NOMO-1 treated with dmso at 0.1 percent for 144 hours (cell line): ENCODE measurements around the gene TSHZ1.

Source experiments
- DNase-seq: peaks from one replicate; lab custom pipeline; 2025; ENCODE audit not compliant: unreplicated experiment; lab: John Stamatoyannopoulos, UW

The TSHZ1 gene

DNA sequence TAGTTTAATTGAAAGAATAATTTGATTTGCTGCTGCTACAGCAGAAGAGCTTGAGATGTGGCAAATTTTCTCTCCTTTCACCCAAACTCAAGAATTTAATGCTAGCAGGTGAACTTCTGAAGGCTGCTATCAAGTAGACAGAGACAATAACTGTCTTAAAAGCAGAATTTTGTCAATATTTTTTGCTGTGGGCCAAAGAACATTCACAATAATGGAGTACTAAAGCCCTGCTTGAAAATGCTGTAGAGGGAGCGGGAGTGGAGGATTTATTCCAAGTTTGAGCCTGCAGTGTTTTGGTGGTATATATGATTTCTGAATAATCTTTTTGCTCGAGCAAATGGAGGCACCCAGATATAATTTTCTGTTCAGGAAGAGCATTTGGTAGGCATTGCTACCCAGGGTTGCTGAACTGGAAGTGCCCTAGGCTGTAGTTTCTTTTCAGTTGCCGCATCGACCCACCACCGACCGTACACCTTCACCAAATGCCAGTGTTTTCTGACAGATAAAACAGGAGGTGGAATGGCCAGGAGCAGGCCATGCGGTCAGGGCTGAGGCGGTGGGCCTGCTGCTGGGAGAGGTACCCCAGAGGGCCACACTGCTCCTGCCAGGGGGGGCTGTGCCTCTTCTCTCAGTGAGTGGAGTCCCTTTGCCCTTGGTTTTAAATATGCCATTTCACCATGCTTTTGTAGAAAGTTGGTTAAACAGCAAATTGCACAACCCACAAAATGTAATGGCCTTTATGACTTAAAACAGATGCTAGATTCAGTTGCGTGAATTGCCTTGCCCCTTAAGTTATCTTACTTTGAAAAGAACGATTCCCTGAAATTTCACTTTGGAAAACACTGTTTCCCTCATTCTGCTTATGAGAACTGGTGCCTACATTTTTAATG, 36.4 kb downstream of the TSHZ1 start:
- no peak for DNase-seq

DNA sequence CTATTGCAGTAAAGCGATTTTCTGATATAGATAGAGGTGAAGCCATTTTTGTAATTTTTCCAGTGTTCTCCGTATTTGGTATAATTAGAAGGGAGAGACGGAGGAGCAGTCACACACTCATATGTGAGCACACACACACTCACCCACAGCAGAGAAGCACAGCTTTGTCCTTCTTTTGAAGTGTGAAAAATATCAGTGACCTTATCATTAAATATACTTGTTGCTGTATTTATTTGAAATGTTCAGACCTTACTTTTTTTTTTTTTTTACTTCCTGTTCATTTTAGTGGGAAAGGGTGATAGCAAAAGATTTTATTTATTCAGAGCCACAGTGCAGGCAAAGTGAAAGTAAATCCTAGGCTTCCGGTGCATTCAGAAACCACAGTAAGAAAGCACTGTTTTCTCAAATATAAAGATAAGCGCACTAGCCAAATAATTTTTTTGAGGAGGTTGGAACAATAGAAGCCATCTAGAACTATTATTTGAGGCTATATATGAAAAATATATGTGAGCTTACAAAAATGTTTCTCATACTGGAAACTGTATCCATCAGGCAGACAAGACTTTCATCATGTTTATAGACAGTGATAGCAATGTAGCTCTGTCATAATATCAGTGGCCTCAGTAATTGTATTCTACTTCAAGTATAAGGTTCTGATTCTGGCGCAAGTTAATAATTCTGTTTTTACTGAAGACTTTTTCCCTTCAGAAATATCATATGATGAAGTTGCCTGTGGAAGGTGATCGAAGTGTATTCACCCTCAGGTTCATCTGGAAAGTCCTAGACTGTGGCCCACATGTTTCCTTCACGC, 37.2 kb downstream of the TSHZ1 start:
- DNase-seq, result peak; percentile 27

DNA sequence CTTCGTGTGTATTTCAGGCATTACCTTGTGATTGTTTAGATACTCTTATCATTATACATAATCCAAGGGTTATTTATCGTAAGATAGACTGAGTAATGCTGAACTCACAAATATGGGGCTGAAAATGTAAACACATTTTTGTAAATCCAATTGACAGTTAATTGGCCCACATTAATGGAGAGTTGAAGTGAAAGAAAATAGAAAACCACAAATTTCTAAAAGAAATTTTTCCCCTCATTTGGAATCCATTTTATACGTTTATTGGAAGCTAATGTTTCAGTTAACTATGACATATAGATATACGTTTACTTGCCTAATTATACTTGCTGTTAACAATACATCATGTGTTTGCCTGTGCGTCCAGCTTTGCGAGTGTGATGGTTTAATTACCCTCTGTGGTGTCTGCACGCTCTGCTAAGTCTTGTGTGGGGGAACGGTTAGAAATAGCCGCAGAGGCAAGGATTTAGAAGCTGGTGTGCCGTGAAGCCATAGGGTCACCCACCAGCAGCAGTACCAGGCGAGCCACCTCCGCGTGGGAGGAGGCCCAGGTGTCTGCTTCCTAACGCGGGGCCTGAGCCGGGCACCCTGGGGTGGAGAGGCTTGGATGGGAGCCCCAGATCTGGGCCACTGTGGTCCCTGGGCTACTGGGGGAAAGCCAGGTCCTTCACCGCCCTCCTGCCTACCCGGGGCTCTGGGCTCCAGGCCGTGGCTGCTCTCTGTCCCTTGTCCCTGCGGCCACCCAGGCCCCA, 38.0 kb downstream of the TSHZ1 start:
- DNase-seq, result no peak

DNA sequence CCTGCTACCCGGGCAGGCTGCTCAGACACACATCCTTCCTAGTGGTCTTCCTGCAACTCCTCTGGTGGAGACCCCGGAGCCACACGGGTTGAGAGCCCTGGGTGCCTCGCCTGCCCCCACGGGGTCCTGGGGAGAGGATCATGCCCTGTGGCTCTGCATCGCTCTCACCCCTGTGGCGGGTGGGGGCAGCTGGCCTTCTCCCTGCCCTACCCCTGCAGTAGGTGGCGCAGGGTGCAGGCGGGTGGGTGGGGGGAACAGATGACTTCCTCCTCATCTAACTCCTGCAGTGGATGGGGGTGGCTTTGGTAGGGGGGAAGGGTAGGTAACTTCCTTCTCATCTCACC, 38.5 kb downstream of the TSHZ1 start:
- no peak for DNase-seq

DNA sequence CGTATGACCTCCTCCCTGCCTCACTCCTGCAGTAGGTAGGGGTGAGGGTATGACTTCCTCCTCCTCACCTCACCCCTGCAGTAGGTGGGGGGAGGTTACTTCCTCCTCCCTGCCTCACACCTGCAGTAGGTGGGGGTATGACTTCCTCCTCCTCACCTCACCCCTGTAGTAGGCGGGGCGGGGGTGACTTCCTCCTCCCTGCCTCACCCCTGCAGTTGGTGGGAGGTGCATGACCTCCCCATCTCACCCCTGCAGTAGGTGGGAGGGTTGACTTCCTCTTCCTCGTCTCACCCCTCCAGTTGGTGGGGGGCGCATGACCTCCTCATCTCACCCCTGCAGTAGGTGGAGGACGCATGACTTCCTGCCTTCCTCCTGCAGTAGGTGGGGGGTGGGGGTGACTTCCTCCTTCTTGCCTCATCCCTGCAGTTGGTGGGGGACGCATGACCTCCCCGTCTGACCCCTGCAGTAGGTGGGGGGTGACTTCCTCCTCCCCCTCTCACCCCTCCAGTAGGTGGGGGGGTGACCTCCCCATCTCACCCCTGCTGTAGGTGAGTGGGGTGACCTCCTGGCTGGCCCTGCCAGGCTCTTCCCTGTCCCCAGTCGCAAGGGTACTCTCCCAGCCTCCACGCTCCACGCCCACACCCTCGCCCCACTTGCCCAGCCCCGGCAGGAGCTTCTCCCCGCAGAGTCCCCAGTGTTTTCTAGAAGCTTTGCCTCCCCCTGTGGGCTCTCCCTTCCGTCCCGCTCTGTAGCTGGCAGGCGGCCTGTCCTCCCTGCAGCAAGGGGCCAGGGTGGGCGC, 39.3 kb downstream of the TSHZ1 start:
- no peak for DNase-seq

DNA sequence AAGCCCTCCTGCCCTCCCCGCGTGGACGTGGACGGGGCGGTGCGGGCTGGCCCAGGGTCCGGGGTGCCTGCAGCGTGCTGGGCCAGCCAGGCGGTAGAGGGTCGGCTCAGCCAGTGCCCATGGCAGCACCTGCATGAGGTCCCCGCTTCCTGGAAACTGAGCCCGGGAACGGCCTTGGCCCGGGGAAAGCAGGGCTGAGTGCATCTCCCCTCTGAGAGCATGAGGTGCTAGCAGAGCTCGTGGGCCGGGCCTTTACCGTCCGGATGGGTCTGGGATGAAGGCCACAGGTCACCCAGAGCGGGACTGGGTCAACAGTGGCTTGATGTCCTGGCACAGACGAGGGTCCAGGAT, 39.8 kb downstream of the TSHZ1 start:
- DNase-seq, result no peak

DNA sequence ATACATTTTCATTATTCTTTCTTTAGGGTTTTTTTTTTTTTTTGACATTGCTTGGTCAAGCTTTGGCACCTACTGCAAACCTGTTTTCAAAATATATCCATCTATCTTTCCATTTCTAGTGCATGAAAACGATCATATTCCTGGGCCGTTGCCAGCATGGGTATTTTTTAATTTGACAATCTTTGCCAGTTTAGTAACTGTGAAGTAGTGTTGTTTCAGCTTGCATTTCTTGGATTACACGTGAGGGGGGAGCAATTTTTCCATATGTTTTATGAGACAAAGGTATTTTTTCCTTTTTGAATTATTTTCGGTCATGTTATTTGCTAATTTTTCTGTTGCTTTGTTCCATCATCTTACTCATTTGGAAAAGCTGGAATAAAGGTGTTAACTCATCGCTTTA, 40.9 kb downstream of the TSHZ1 start:
- DNase-seq, result no peak

DNA sequence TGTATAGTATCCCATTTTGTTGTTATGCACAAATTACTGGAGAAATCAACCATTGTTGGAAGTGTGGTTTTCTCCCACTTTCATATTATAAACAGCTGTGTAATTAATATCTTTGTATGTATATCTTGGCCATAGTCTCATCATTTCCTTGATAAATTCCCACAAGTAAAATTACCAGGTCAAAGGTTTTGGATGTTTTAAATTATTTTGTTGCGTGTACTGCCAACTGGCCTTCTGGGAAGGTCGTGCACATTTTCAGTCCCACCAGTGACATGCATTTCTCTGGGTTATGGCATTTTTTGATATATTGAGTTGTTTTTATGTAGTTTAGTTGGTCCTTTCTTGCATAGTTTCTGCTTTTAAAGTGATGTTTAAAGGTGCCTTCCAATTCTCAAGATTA, 41.5 kb downstream of the TSHZ1 start:
- no peak for DNase-seq

DNA sequence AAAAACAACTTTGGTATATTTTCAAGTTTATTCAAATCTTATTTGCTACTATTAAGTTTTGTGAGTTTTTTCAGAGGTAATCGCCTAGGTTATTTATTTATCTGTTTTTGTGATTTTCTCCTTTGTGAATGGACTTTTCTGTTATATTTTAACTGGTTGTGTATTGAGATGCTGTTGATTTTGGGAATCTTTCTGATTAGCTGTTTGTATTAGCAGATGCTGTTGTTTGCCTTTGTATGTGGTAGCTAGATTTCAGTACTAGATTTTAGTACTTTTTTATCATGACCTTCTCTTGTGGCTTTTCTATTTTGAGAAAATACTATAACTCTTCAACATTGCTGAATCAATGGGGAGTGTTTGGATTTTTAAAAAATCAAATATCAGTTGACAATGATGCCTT, 42.4 kb downstream of the TSHZ1 start:
- DNase-seq, result no peak

DNA sequence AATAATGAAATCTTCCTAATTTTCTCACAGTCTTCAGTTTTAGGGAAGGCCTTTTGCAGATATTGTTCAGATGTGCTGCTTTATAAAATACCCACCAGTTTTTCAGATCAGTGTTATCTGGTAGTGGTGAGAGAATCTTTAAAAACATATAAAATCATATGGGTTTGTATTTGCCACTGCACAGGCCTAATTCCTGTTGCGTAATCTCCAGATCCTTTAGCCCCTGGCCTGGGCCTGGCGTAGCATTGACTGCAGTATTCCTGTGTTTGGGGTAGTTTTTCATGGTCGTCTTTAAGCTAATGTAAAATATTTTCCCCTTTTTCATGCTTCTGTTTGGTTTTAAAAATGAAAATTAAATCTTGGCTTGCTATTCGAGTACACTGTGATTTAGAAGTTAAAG, 43.2 kb downstream of the TSHZ1 start:
- DNase-seq, result no peak

DNA sequence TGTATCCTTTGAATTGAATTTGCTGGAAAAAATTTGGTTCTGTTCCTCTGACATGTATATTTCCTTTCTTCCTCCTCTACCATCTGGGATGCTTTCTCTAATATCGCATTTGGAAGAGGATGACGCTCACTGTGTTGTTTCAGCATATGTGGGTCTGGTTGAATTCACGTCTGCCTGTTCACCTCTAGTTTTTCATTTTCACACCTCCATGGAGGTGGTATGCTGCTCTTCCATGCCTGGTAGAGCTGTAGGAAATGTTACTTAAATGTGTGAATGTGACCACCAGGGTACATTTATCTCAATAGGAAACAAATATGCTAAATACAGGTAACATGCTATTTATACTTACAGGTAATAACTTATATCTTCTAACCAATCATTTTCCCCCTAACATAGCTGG, 44.5 kb downstream of the TSHZ1 start:
- no peak for DNase-seq

DNA sequence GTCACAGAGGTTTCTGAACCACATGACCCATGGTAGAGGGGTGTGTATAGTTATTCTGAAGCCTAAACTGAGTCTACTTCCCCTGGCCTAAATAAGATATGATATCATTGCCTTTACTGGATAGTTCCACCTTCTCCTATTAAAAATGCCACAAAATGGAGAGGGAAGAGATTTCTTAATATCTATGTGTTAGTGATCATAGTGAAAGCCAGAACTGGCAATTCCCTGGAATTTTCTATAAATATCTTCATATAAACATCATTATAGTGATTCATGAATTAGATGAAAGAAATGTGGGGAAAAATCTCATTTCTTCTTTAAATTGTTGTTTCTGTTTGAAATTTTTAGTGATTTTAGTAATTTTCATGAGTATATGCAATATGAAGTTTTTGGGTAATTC, 45.8 kb downstream of the TSHZ1 start:
- DNase-seq, result no peak

DNA sequence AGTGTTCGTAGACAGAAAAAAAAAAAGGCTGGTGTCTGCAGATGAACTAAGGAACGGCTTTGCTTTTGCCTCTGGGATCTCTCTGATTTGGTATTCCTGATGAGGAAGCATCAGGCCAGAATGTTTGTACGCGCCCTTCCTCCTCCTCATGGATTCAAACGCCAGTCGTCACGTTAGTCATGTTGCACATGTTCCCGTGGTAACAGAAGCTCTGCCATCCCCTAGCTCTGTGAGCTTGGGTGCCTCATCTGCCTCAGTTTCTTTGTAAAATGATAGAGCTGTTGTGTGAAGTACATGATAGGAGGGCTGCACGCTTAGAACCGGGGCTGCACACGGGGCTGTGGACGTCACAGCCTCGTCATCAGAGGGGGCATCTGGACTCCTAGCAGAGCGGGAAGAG, 47.0 kb downstream of the TSHZ1 start:
- no peak for DNase-seq

DNA sequence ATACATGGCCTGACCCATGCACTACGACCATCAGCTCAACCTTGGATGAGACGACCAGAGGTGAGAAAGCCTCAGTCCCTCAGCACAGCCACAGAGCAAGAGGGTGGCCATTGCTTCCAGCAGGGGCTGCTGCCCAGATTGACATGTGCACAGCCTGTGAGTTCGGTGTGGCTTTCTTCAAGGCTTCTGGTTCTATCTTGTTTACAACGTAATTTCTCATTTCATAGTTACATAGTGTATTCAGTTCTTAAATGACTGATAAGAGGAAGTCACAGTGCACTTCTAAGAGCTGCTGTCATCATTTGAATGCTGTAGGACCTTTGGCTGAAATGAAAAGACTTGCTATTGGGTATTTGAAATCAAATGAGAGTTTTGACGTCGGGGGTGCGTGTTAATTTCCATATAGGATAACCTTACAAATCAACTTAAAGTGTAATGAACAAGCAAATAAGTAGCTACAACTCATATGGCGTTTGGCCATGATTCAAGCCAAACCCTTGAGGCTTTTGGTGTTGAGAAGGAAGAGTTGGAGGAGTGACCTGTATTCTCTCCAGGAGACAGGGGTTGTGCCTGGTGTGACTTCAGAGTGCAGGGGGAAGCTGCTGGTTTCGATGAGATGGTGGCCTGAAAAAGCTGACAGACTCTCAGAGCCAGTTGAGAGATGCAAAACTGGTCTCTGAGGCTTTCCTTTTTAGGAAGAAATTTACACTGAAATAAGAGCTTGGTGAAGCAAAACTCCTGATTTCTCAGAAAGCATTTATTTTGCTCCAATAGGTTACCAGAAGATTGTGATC, 51.0 kb downstream of the TSHZ1 start:
- DNase-seq, result no peak

DNA sequence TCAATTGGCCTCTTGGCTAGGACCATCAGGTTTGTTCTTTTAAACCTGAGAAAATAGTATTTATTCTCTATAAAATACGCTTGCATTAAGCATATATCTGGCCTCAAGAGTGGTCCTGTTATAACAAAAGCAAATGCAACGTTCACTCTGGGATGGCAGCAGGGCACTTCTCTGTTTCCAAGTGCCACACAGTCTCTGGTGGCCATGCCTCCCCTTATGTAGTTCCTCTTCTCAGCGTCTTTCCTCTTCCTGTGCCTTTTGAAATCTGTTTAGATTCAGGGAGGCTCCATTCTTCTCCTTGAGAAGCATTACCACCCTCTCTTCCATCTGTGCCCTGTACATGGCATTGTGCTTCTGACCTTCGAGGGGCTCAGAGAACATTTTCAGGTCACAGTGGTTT, 51.9 kb downstream of the TSHZ1 start:
- no peak for DNase-seq

DNA sequence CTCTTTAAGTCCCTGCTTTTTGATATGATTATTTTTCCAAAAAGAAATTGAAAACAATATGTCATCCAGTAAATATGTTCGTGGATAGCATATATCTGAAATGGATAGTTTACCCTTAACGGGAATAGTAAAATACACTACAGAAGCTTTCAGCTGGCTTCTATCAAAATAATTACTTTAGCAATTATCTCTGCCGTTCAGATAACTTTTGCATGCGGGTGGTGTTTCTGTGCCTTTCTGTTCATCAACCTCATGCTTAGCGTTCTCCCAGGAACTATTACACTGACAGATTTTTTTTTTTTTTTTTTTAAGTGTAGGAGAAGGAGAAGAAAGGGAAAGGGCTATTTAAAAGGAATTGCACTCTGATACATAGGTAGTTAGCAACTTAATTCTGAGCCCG, 53.6 kb downstream of the TSHZ1 start:
- no peak for DNase-seq

DNA sequence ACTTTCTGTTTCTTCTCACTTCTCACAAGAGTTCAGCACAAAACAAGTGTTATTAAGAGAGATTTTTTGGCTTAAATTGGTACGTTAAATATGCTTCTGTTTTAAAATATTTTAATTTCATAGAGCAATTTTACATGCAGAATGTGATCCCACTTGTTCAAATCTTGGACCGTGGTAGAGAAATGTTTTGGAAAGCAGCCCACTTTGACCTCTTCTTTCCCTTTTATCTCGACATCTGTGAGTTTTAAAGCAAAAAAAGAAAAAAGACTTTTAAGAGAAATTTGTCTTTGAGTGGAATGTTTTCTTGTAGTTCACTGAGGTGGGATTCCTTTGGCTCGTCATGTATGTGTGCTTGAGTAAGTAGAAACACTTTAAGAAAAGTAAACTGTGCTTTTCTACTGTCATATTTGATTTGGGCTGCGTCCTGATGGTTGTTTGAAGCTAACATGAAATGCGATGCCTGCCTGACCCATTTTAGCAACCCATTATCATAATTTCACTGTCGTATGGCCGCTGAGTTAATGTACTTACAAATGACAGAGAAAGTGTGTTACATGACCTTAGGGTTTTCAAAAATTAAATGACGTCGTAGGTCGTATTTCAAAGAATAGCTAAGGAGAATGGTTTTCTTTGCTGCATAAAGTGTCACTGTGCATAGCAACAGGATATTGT, 54.5 kb downstream of the TSHZ1 start:
- no peak for DNase-seq

DNA sequence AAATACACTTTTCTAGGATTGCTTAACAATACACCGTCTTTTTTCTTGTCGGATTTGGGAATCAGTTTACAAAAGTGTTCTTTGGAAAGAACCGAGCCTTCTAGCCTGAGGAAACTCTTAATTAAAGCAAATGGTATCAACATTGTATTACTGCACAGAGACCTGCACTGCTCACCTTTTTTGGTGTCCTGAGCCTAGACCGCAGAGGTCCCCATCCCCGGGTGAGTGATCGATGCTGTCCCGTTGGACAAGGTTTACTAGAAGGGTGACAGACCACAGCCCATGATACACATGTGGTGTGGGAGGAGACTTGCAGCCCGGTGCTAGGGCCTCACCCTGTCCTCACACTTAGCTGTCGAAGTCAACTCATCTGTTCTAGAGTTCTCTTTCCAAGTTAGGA, 55.3 kb downstream of the TSHZ1 start:
- no peak for DNase-seq

DNA sequence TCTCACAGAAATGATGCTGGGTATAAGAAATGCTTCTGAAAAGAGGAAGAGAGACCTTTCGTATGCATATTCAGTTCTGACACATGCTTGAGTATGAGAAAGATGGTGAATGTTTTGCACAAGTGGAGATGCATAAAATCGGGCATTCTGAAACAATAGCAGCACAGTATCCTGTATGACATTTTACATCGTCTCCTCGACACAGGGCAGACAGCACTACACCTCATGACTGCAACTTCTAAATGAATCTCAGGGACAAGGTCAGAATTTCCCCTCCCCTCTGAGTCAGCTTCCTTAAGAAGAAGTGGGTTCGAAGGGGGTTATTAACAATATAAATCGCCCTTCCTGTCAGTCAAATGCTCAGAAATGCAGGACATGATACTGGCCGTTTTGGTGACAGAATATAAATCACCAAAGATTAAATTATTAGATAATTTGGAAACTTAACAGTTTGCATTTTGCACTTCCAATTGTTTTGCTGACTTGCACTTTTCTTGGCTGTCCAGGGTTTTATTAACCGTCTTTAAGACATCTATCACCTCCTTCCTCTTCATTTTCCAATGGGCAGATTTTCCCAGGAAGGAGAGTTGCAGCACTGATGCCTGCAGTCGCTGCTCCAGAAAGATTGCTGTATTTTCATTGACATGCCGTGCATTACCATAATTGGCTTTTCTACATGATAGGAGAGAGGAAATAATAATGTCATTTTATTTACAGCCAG, 57.2 kb downstream of the TSHZ1 start:
- peak; percentile 12 for DNase-seq
